ENCODE data around the gene KDELR3.
"Not testable (repeated sequence)": the region's sequence is repeated elsewhere in the genome, so short reads cannot be mapped to it uniquely, and the experiment has no call there.

Gene KDELR3

DNA sequence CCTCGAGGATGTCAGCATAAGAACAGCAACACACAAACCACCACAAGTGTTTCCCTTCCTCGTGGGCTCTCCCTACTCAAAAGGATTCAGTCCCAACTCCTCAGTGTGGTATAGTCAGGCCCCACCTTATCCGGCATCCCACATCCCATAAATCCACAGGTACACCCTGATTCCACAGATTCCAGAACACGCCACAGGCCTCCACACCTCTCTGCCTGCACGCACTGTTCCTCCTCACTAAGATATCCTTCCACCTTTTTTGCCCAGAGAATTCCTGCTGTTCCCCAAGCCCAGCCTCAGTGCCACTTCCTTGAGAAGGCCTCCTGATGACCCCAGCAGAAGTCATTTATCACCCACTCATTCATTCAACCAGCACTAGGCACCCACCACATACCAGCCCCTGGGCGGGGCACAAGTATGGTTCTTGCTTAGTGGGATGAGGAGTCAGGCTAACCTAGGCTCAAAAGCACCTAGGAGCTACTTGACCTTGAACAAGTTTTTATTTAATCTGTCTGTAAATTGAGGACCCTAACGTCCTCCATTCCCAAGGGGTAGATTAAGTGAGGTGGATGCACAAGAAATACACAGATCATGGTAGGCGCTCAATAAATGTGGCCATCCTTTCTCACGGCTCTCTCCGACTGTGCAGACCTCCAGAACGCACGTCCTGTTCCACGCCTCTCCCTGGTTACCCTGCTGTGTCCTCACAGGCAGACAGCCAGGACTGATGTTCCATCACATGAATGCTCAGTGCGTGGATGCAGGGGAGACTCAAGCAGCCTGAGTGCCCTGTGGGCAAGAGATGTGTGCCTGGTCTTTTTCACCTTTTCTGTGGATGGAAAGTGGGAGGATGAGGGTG is 10.8 kb upstream of the KDELR3 start:
- no peak for FAIRE-seq

DNA sequence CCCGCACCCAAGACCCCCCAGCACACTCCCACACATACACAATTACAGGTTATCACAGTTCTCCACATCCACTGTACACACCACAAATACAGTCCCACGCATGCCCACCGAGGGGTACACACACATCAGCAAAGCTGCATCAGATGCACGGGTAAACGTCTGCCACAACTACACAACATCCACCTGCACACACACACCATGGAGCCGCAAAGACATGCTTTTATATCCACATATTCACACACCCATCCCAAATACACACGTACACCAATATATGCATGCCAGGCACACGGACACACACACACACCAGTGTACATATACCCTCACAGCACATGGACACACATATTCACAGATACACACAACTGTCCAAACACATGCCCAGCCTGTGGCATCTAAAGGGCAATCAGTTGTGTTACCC is 7.5 kb upstream of the KDELR3 start:
- FAIRE-seq, result no peak

DNA sequence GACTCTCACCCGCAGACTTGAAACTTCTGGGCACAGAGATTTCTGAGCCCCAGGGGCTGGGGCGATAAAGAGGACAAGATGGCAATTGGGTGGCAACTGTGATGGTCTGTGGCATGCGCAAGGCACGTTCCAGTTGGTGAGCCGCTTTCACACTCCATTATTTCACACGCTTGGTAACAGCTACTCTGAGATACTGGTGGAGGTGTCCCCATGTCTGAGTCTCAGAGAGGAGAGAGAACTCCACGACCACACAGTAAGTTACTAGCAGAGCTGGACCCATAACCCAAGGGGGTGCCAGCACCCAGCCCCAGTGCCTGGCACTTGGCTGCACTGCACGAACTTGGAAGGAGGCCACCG is 6.9 kb upstream of the KDELR3 start:
- no peak for FAIRE-seq

DNA sequence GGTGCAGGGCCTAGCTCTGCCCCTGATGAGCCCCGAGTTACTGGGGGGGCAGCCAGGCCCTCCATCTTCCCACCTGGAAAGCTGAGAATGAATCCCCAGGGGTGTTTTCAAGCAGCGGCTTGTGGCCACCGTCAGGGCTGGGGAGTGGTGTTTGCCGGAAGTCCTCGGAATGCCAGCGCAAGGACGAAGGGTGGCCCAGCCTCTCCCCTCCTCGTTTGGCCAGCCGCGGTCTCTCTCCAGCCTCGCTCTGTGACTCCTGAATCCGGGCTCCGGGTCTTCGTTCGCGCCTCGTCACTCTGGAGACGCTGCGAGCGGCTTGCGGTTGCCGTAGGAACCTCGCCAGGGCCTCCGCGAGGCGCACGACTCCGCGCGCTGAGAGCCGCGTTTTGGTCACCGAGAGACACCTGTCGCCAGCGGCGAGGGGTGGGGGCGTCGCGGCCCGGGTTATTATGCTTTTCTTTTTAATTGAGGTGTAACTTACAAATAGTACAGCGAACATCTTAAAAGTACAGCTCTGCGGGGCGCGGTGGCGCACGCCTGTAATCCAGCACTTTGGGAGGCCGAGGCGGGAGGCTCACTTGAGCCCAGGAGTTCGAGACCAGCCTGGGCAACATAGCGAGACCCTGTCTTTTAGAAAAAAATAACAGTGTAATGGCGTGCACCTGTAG is 6.3 kb upstream of the KDELR3 start:
- FAIRE-seq, result no peak

DNA sequence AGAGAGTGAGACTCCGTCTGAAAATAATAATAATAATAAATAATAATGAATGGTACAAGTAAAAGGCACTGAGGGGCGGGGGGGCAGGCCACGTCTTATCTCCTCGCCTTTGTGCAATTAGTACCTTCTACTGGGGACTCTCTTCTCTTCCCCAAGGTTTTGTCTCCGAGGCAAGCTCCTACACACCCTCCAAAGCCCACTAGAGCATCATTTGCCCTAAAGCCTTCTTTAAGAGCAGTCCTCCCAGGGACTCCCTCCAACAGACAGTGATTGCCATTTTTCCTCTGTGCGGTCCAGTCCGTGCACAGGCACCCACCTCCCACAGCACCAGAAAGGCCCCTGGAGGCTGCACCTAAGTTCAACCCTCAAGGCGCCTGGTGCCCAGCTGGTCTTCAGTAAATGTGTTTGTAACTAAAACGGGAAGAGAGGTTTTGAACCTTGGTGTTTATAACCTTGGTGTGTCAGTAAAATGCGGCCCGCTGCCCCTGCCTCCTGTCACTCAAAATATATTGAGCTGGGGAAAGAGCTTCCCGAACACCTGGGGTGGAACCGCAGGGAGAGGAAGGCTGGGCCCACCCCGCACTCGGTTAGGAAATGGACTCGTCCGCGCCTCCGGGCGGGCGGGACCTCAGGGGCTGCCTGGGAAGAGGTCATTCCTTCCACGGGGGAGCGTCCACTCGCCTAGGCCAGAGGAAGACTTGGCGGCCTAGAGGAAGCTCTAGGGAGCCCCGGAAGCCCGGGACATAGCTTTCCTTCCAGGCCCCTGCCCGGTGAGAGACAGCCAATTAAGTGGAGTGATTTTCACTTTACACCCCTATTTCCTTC is 4.7 kb upstream of the KDELR3 start:
- no peak for FAIRE-seq

DNA sequence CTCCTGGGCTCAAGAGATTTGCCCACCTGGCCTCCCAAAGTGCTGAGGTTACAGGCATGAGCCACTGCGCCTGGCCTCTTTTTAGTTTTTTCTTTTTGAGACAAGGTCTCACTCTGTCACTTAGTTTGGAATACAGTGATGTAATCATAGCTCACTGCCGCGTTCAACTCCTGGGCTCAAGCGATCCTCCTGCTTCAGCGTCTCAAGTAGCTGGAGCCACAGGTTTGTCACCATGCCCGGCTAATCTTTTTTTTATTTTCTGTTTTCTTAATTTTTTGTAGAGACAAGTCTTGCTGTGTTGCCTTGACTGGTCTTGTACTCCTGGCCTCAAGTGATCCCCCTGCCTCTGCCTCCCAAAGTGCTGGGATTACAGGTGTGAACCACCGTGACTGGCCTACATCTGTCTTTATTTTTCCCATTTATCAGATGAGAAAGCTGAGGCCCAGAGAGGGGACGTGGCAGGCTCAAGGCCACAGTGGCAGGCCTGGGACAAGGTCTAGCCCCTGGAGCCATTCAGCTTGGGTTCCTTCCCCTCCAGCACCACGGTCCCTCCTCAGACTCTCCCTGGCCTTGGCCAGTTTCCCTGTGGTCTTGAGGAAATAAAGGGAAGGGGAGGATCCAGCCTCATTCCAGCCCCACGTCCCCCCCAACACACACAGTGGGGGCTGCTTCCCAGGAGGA is 2.8 kb upstream of the KDELR3 start:
- FAIRE-seq, result no peak

DNA sequence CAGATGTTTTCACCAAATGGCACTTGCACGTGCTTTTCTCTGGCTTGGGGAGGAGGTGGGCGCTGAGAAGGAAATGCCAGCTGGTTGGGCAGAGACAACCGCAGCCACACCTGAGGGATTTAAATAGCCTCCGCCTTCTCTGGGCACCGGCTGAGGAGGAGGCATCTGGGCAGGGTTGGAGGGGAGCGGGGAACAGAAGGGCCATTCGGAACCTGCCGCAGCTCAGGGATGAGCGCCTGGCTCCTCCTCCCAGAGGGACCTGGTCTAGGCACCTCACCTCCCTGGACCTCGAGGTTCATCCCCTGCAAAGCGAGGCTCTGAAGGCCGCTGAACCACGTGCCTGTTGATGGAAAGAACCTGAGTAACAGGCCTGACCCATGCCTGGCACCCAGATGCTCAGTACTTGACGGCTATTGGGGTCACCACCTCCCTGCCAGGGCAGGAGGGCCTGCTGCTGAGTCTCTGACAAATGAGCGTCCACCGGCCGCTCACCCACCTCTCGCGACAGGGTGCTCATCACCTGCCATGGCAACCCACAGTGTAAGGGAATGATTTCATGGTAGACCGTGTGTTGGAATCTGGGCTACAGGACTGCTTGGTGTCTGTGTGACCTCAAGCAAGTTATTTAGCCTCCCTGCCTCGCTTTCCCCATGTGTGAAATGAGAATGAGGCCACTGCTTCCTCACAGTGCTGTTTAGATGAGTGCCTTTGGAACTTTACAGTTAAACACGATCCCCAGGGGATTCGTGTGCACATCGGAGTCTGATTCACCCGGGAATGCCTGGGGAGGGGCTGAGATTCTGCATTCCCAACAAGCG is 2.0 kb upstream of the KDELR3 start:
- FAIRE-seq, result no peak

DNA sequence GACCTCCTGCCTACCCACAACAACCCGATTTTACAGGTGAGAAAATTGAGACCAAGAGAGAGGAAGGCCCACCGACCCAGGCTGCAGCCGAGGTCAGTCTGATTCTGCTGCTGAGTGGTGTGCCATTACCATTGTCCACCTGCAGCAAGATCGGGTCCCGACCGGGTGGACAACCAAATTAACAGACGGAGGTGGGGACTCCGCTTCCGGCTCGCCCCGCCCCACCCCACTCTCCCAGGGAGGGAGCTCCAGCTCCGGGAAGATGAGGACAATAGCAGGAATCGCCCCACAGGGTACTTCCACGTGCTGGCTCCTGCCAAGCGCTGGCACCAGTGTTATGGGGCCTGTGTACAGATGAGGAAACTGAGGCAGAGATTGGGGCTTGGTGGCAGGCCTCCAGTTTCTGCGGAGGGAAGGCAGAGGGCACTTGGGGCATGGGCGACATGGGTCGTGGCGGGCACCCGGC is 425 bp upstream of the KDELR3 start:
- FAIRE-seq, result no peak

DNA sequence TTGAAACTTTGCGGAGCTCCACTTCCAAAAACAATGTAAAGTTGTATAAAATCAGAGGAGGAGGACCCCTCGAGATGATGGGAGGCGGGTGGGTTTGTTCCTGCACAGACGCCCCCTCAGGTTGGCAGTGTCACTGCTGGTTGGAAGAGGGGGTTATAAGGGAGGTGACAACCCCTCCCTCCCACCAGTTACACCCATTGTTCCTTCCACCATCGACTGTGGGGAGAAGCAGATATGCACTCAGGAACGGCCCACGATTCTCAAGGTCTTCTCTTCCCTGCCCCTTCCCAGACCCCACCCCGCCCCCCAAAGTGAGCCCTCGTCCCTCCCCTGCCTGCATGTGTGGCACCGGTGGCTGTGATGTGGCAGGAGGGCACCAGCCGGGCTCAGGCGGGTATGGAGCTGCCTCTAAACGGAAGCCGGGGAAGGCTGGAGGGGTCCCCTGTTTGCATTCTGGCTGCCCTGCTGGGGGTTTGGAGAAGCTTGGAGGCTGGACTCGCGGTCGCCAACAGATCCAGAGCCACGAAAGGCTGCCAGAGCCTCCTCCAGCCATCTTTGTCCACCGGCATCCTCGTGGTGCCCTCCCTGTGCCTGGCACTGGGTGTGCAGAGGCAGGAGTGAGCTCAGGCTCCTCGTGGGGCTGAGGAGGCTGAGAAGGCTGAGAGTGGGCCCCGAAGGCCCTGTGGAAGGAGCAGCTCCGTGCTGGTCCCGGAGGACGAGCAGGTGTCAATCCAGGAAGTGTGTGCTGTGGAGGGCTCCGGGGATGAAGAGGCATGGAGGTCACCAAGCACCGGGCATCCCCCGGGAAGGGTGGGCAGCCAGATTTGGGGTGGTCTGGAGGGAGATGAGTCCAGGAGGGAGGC is 778 bp downstream of the KDELR3 start:
- no peak for FAIRE-seq

DNA sequence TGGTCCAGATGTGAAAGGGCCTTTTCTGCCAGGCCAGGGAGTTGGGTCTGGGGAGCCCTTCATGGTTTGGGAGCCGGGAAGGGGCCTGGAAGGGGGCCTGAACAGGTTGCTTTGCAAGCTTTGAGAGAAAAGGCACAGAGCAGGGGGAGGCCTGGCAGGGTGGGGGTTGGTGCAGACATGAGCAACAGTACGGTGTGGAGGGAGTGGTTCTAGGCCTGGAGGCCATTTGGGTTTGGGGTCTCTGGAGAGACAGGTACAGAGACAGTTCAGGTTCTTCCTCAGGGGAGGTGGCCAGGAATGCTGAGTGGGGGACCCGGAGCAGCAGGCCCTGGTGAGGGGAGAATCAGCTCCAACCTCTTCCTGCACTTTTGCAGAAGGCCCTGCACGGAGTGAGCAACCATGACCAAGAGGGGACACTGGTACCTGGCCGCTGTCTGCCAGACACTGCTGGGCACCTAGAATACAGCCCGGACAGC is 1.4 kb downstream of the KDELR3 start:
- FAIRE-seq, result no peak

DNA sequence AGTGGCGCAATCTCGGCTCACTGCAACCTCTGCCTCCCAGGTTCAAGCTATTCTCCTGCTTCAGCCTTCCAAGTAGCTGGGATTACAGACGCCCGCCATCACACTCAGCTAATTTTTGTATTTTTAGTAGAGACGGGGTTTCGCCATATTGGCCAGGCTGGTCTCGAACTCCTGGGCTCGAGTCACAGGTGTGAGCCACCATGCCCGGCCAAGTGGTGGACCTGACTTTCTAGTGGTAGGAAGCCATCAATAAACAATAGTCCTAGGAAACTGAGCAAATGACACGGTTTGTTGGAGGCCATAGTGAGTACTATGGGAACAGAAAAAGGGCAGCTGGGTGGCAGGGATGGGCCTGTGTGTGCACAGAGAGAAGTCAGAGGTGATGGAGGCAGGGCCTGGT is 2.3 kb downstream of the KDELR3 start:
- FAIRE-seq, result not testable (repeated sequence)

DNA sequence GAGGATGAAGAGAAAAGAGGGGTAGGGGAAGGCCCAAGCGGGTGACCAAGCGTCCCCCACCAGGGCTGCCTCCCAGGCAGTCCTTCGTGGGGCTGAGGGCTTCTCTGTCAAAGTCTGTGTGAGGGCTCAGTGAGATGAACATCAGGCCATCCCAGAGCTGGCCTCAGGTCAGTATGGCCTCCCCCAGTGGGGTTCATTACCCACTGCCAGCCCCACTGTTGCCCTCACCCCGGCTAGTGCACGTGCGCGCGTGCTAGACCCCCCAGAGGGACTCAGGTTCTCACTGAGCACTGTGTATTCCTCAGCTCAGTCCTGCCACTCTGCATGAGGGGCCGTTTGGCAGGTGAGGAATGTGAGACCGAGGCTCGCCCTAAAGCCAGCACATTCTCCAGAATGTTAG is 3.3 kb downstream of the KDELR3 start:
- FAIRE-seq, result no peak

DNA sequence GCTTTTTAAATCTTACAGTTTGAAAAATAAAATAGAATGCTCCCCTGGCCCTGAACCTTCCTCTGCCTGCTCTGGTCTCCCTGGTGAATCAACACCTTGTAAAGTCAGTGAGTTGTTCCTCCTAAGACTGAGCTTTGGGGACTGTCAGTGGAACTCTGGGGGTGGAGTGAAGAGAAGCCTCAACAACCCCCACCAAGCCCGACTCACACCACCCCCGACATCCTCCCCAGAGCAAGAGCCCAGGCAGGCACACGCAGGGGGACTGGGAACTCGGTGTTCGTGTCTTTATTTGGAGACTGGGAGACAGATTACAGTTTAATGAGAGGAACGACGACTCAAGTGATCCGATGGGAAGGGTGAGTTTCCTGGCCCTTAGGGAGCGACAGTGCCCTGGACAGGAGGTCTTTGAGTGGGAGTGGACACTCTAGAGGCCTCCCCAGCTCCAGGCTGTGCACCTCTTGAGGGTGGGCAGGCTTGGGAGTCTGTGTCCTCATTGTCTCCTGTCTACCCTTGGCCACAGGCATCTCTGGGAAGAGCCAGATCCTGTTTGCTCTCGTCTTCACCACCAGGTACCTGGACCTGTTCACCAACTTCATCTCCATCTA is 6.2 kb downstream of the KDELR3 start:
- FAIRE-seq, result no peak

DNA sequence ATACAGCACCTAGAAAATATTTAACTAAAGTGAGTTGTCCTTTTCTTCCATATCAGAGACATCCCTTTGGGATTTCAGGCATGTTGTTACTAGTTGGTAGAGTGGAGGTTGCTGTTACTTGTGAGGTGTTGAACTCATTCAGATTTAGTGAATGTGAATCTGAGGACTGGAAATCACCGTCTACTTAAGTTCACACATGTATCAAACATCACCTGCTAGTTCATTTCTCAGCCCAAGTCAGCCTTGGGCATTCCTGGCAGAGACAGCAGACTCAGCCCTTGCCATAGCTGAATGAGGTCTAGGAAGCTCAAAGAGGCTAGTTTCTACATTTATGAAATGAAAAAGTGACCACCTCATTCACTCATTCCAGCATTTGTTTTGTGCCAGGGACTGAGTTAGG is 9.7 kb downstream of the KDELR3 start:
- no peak for FAIRE-seq

DNA sequence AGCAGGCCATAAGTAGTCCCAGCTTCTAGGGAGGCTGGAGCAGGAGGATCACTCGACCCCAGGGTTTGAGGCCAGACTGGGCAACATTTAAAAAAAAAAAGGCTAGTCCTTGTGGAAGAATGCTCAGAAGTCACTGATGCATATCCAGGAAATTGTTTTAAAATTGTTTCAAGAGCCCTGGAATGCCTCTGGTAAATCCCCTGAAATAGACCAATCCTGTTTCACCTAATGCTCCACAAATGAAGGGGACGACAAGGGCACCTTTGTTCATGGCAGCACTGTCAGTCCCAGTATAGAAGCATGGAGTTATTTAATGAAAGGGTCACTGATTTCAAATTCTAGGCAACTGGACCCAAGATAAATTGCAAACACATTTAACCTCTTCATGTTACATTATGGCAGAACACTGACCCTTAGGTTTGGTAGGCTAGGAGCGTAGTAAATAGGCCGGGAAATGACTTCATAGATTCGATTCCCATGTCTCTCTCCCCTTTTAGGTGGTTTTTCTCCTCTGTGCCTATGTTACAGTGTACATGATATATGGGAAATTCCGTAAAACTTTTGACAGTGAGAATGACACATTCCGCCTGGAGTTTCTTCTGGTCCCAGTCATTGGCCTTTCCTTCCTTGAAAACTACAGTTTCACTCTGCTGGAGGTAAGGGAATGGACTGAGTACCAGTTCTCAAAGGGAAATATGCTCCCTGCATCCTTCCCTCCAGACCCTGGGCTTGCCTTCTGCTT is 11.4 kb downstream of the KDELR3 start:
- no peak for FAIRE-seq

DNA sequence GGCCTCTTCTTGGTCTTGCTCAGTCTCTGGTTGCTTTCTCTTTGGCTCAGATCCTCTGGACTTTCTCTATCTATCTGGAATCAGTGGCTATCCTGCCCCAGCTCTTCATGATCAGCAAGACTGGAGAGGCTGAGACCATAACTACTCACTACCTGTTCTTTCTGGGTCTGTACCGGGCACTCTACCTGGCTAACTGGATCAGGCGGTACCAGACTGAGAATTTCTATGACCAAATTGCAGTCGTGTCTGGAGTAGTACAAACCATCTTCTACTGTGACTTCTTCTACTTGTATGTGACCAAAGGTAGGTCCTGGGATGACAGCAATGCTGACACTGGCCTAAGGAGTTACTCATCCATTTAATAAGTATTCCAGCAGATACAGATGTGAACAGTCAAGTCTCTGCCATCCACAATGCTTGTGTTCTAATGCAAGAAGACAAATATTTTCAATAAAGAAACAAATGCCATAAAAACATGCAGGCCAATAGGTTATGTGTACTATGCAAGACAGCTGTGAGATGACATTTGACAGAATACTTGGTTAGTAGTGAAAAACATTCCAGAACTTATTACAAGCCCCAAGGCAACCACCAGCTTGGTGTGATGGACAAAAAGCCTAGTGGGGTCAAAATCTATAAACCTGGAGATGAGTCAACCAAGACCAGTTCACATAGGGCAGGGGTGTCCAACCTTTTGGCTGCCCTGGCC is 13.4 kb downstream of the KDELR3 start:
- no peak for FAIRE-seq

DNA sequence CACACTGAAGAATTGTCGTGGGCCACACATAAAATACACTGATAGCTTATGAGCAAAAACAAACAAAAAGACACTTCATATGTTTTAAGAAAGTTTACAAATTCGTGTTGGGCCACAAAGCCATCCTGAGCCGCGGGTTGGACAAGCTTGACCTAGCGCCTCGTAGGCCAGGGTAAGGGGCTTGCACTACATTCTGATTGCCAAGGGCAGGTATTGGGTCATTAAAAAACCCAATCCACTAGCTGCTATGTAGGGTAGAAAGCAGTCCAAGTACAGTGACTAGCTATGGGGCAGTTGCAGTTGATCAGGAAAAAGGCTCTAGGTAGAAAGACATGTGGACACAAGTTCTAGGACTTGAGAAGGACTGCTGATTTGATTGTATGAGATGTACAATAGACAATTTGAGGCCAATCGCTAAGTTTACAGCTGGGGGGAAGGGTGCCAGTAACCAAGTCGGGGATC is 14.0 kb downstream of the KDELR3 start:
- FAIRE-seq, result no peak

DNA sequence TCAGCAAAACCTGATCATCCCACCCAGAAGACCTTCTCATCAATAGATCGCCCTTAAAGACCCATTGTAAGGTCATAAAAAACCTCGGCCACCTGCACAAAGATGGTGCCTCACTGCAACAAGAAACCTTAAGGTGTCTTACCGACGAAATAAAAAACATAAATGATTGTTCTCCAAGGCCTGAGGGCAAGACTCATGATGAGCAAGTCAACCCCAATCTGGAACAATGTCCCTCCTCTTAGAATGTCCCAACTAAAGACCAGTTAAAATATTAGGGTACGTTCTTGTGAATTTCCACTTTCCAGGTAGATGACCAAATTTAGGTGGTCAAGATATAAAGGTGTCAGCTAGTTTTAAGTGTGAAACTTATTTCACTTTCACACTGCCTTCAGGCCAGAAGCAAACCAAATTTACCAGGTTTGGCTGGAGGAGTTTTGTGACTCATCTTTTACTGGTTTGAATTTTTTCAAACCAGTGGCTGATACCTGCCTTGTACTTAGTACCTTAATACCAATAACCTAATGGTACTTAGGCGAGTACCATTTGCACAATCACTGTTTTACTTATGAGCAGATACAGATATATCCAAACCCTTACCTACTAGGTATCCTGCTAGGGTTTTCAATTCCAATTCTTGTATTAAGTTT is 14.9 kb downstream of the KDELR3 start:
- FAIRE-seq, result no peak
